Measurements from ENCODE around the gene GCC1. TPM values are rescaled to one million over a fixed set of nuclear protein-coding genes. Genes with fewer than 3 reads are reported as not detected.
A peak's percentile ranks its signal among the peaks of the same experiment; 100 is the strongest.

GCC1 gene, protein sequence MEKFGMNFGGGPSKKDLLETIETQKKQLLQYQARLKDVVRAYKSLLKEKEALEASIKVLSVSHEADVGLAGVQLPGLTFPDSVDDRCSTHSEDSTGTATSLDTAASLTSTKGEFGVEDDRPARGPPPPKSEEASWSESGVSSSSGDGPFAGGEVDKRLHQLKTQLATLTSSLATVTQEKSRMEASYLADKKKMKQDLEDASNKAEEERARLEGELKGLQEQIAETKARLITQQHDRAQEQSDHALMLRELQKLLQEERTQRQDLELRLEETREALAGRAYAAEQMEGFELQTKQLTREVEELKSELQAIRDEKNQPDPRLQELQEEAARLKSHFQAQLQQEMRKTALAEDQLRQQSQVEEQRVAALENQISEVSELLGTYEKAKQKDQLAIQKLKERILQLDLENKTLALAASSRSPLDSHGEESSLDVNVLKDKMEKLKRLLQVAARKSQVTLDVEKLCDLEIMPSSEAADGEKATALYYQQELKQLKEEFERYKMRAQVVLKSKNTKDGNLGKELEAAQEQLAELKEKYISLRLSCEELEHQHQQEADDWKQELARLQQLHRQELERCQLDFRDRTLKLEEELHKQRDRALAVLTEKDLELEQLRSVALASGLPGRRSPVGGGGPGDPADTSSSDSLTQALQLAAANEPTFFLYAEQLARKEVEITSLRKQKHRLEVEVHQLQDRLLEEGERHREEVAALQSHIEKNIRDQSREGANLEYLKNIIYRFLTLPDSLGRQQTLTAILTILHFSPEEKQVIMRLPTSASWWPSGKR
- polyA plus RNA-seq (2011; rRNA removed) (11.2 and 11.6 TPM in 2 replicates), polyA minus RNA-seq (2011; rRNA and poly(A)+ RNA removed) (19.5 and 21.5 TPM in 2 replicates)

DNA sequence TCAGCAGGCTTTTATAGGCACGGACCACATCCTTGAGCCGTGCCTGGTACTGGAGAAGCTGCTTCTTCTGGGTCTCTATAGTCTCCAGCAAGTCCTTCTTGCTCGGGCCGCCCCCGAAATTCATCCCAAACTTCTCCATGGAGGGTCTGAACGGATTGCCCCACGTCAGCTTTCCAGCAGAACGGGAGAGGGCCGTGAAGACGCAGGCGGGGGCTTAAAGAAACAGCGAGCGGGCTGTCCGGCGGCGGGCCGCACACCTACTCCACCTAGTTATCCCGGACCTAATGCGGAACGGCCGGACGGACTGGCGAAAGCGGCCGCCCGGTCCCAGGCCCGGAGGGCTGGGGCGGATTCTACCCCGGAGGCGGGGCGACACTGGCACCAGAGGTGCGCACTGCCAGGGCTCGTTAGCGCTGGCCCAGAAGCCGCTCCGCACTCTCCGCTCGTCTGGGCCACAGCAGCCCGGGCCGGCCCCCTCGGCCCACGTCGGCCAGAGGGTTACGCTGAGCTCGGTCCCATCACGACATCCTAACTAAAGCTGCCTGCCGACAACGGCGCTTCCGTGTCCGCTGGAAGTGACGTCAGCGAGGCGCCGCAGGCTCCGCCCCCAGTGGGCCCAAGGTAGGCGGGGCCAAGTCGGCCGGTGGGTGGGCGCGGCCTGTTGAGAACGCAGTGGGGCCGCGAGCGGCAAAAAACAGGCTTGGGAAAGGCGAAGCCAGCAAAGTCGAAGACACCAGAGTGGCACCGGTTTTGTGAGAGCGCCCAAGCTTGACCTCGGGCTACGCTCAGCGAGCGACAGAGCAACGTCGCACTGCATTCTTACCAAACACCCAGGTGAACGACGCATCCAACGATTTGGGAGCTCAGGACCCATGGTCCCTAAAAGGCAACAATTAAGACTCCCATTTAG lies at the start of gene GCC1:
Gene GCC1, minus strand, starts transcription at position 553 of the 910 bp plus-strand sequence. Its CDS starts 414 bp downstream, at position 139.
- ChIA-PET CTCF (interaction anchor here (1.2 to 1.4 kb wide), 2 partner anchors 123 to 624 kb away, joined by 3 to 5 read pairs; no protein-coding TSS in a partner anchor), POLR2A (interaction anchor here (0.9 to 1.0 kb wide), 2 partner anchors 70 to 111 kb away, joined by 3 to 4 read pairs; no protein-coding TSS in a partner anchor)
- peak within 1 kb of the TSS; percentile 83 for H3K4me3 ChIP-seq (ENCODE audit: low read depth, low read length)
- no peaks in the 10 kb centered on the region for H3K27me3 ChIP-seq (ENCODE audit: control insufficient read depth, insufficient read depth, low read length)
- TF ChIP-seq, protein P1, sequence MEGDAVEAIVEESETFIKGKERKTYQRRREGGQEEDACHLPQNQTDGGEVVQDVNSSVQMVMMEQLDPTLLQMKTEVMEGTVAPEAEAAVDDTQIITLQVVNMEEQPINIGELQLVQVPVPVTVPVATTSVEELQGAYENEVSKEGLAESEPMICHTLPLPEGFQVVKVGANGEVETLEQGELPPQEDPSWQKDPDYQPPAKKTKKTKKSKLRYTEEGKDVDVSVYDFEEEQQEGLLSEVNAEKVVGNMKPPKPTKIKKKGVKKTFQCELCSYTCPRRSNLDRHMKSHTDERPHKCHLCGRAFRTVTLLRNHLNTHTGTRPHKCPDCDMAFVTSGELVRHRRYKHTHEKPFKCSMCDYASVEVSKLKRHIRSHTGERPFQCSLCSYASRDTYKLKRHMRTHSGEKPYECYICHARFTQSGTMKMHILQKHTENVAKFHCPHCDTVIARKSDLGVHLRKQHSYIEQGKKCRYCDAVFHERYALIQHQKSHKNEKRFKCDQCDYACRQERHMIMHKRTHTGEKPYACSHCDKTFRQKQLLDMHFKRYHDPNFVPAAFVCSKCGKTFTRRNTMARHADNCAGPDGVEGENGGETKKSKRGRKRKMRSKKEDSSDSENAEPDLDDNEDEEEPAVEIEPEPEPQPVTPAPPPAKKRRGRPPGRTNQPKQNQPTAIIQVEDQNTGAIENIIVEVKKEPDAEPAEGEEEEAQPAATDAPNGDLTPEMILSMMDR (IDR thresholded peaks at IDR 0.05; ENCODE audit: low read depth, low read length) = no peak
- H3K27ac ChIP-seq (ENCODE audit: low read depth, low read length) = peak within 1 kb of the TSS; percentile 81
- H3K9me3 ChIP-seq (ENCODE audit: control insufficient read depth, insufficient read depth, low read length) = peaks cover 4% of the 10 kb centered on the region; the same call in 1 of the 2 replicates
- DNase-seq (ENCODE audit: low read depth, low spot score) = peak; percentile 69

DNA sequence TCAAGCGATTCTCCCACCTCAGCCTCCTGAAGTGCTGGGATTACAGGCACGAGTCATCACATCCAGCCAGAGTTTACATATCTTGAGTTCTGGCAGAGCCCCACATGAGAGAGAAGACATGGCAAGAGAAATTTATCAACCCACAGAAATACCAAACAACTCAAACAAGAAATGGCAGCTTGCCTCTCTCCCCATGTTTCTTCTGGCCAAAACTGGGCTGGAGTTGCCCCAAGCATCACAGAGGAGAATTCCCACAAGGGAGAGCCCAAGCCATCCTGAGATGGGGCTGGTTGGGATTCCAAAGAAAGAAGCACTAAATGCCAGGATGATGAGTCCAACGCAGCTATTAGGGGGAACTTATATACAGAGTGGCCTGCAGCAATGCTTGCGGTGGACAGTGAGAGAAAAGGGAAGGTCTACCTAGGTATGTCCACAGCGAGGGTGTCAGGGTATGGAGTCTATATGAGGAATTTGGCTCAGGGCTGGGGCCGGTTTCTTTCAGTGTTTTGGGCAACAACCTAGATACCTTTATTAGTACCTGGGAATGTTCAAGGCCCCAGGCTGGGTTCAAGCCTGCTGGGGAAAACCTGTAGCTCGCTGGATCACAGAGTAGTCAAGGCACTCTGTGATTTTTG lies 47.0 kb upstream of the GCC1 start:
- CTCF ChIA-PET = interaction anchor here (0.6 kb wide), 1 partner anchor 118 kb away, joined by 3 read pairs; no protein-coding TSS in a partner anchor

DNA sequence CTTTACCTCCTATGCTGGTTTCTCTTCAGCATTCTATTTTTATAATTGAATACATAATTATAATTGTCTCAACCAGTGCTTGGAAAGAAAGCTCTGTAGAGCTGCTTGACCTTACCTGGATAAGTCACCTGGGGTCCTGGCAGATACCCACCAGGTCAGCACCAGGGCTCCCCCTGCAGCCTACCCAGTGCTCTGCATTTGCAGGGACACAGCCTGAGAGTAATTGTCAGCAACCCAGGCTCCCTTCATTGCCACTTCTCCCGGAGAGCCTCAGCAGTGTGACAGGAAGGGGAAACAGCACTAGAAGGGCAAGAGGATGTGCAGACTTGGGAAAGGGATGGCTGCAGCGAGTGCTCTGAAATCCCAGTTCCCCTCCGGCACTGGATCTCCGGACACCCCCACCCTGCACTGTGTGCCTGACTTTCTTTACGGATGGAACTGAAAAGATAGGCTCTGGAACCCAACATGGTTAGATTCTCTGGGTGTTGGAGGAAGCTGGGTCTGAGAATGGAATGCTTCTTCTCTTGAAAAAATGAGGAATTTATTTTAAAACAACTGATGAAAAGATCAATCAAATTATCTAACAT lies 44.0 kb upstream of the GCC1 start:
- CTCF ChIA-PET = interaction anchor here (0.7 kb wide), 1 partner anchor 506 kb away, joined by 4 read pairs; no protein-coding TSS in a partner anchor
- peaks cover 11% of the 10 kb centered on the region for H3K27me3 ChIP-seq (ENCODE audit: control insufficient read depth, insufficient read depth, low read length)
- no peak overlapping the region for H3K4me3 ChIP-seq (ENCODE audit: low read depth, low read length)
- H3K27ac ChIP-seq (ENCODE audit: low read depth, low read length) = no peak overlapping the region
- POLR2A ChIA-PET = no interaction called here
- DNase-seq (ENCODE audit: low read depth, low spot score) = no peak
- TF ChIP-seq, protein P1 (IDR thresholded peaks at IDR 0.05; ENCODE audit: low read depth, low read length) = peak; percentile 40
- no peaks in the 10 kb centered on the region for H3K9me3 ChIP-seq (ENCODE audit: control insufficient read depth, insufficient read depth, low read length)

More for the DNA sequence above, 47.0 kb upstream of the GCC1 start:
- H3K27ac ChIP-seq (ENCODE audit: low read depth, low read length) = peak overlapping the region; percentile 52
- no peaks in the 10 kb centered on the region for H3K9me3 ChIP-seq (ENCODE audit: control insufficient read depth, insufficient read depth, low read length)
- no peak overlapping the region for H3K4me3 ChIP-seq (ENCODE audit: low read depth, low read length)
- DNase-seq (ENCODE audit: low read depth, low spot score) = peak; percentile 73
- POLR2A ChIA-PET = interaction anchor here (0.7 kb wide), 1 partner anchor 45 kb away, joined by 6 read pairs; no protein-coding TSS in a partner anchor
- H3K27me3 ChIP-seq (ENCODE audit: control insufficient read depth, insufficient read depth, low read length) = peaks cover 6% of the 10 kb centered on the region
- TF ChIP-seq, protein P1 (IDR thresholded peaks at IDR 0.05; ENCODE audit: low read depth, low read length) = no peak

DNA sequence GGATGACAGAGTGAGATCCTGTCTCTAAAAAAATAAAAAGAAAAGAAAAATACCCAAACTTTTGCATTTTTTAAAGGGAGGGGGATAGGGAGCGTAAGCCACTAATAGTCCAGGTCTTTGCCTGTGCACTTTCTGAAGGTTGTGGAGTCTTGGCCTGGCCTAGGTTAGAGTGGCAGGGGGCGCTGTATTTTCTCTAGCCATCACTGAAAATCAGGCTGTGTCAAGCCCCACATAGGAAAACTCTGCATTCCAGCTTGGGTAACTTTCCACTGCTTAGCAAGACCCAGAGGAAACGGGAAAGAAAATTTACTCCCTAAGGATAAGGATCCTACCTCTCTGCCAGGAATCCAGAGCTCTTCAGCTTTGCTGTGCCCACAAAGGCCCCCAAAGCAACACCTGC lies 43.0 kb upstream of the GCC1 start:
- no peak for DNase-seq (ENCODE audit: low read depth, low spot score)
- CTCF ChIA-PET = no interaction called here
- Histone ChIP-seq H3K27me3 (ENCODE audit: control insufficient read depth, insufficient read depth, low read length) (peaks cover 15% of the 10 kb centered on the region), H3K27ac (ENCODE audit: low read depth, low read length) (no peak overlapping the region), H3K4me3 (ENCODE audit: low read depth, low read length) (no peak overlapping the region), H3K9me3 (ENCODE audit: control insufficient read depth, insufficient read depth, low read length) (no peaks in the 10 kb centered on the region)
- POLR2A ChIA-PET = interaction anchor here (0.6 kb wide), 1 partner anchor 308 kb away, joined by 5 read pairs; no protein-coding TSS in a partner anchor
- TF ChIP-seq, protein P1 (IDR thresholded peaks at IDR 0.05; ENCODE audit: low read depth, low read length) = 0 out of 2 replicates have a peak, but pooled peaks have one; percentile 12
